22Rv1 (cell line): ENCODE measurements around the gene CITED4.

Experiments used
- CTCF ChIP-seq: fragments of 450-650 bp; IDR thresholded peaks from 2 replicates; pipeline ENCODE4 v1.5.1; 2017; ENCODE audit warnings: mild to moderate bottlenecking
- ZFX ChIP-seq: fragments of 450-650 bp; IDR thresholded peaks from 2 replicates; pipeline ENCODE4 v1.6.1; 2017; ENCODE audit warnings: antibody characterized with exemption, borderline replicate concordance

GRCh38 chr1:40890771-40891170 is 28.6 kb upstream of the CITED4 start:
- no peak for TF ChIP-seq CTCF
- TF ChIP-seq ZFX = no peak
